ENCODE measurements around the gene CARHSP1. TPM values are rescaled to one million over a fixed set of nuclear protein-coding genes. Genes with fewer than 3 reads are reported as not detected.

The CARHSP1 gene
- total and polyA plus RNA-seq, 9 of the 15 experiments (the other 6 are each of a cell fraction or from before 2014, with no cell fraction given): 5.8 to 114 (median 41.1) TPM

- 0 out of 4 replicates have a peak, but pooled peaks of 1 of the 2 experiments have one; percentile 7 for TF ChIP-seq KDM4B (IDR thresholded peaks at IDR 0.05; ENCODE audit: borderline replicate concordance in 2 of 2, low read depth in 1 of 2)
- TF ChIP-seq, protein P1, sequence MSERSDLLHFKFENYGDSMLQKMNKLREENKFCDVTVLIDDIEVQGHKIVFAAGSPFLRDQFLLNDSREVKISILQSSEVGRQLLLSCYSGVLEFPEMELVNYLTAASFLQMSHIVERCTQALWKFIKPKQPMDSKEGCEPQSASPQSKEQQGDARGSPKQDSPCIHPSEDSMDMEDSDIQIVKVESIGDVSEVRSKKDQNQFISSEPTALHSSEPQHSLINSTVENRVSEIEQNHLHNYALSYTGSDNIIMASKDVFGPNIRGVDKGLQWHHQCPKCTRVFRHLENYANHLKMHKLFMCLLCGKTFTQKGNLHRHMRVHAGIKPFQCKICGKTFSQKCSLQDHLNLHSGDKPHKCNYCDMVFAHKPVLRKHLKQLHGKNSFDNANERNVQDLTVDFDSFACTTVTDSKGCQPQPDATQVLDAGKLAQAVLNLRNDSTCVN (CRISPR knock-in tag; IDR thresholded peaks at IDR 0.05): no peak
- TF ChIP-seq, protein P2, sequence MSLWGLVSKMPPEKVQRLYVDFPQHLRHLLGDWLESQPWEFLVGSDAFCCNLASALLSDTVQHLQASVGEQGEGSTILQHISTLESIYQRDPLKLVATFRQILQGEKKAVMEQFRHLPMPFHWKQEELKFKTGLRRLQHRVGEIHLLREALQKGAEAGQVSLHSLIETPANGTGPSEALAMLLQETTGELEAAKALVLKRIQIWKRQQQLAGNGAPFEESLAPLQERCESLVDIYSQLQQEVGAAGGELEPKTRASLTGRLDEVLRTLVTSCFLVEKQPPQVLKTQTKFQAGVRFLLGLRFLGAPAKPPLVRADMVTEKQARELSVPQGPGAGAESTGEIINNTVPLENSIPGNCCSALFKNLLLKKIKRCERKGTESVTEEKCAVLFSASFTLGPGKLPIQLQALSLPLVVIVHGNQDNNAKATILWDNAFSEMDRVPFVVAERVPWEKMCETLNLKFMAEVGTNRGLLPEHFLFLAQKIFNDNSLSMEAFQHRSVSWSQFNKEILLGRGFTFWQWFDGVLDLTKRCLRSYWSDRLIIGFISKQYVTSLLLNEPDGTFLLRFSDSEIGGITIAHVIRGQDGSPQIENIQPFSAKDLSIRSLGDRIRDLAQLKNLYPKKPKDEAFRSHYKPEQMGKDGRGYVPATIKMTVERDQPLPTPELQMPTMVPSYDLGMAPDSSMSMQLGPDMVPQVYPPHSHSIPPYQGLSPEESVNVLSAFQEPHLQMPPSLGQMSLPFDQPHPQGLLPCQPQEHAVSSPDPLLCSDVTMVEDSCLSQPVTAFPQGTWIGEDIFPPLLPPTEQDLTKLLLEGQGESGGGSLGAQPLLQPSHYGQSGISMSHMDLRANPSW (CRISPR knock-in tag; IDR thresholded peaks at IDR 0.05): no peak
- no peak for TF ChIP-seq CCAR2 (IDR thresholded peaks at IDR 0.05; ENCODE audit: low read depth, low read length)
- TF ChIP-seq MYBL2 (IDR thresholded peaks at IDR 0.05; ENCODE audit: low read depth): no peak
- no peak for TF ChIP-seq MYBL2 (CRISPR knock-in tag; IDR thresholded peaks at IDR 0.05; ENCODE audit: borderline replicate concordance)
- TF ChIP-seq ZC3H8 (IDR thresholded peaks at IDR 0.05): no peak
- no peak for TF ChIP-seq ZNF561 (CRISPR knock-in tag; conservative IDR thresholded peaks at IDR 0.05)
- TF ChIP-seq RBFOX2 (IDR thresholded peaks at IDR 0.05; ENCODE audit: low read depth, low read length): peak; percentile 86
- TF ChIP-seq POLR2H (tag; IDR thresholded peaks at IDR 0.05; ENCODE audit: low read depth): peak; percentile 69; the same call in 1 of the 2 replicates
- TF ChIP-seq CAMTA2 (CRISPR knock-in tag; conservative IDR thresholded peaks at IDR 0.05): no peak
- TF ChIP-seq MCM5 (IDR thresholded peaks at IDR 0.05; ENCODE audit: low read depth): no peak
- no peak for TF ChIP-seq TCF7L2 (IDR thresholded peaks at IDR 0.05; ENCODE audit: low read depth, low read length)
- TF ChIP-seq BACH1 (tag; IDR thresholded peaks at IDR 0.05): no peak
- TF ChIP-seq NFYB (IDR thresholded peaks at IDR 0.05; ENCODE audit: extremely low read depth, insufficient read length): no peak
- no peak for TF ChIP-seq DDX20 (tag; IDR thresholded peaks at IDR 0.05; ENCODE audit: low read depth)
- no peak for TF ChIP-seq ATF4 (CRISPR knock-in tag; IDR thresholded peaks at IDR 0.05)
- no peak for TF ChIP-seq MBD1 (CRISPR knock-in tag; IDR thresholded peaks at IDR 0.05)
- TF ChIP-seq SAFB (IDR thresholded peaks at IDR 0.05; ENCODE audit: borderline replicate concordance, low read depth, low read length): no peak
- no peak for TF ChIP-seq SIN3B (IDR thresholded peaks at IDR 0.05; ENCODE audit: low read depth)
Observed at GRCh38 chr16:8868416-8869211, at the start of gene CARHSP1 (continued).

Measured in K562 (cell line).